ENCODE data around the gene SLC30A3. TPM values are rescaled to one million over a fixed set of nuclear protein-coding genes. Genes with fewer than 3 reads are reported as not detected.

Gene SLC30A3
- total and polyA plus RNA-seq, 10 of the 15 experiments (the other 5 are each of a cell fraction or from before 2014, with no cell fraction given): 0.23 TPM; not detected in 9

- peak; percentile 79; the same call in 1 of the 2 replicates for TF ChIP-seq ZBTB40 (IDR thresholded peaks at IDR 0.05; ENCODE audit: borderline replicate concordance)
- peak; percentile 66; the same call in 1 of the 2 replicates for TF ChIP-seq GATAD2B (conservative IDR thresholded peaks at IDR 0.05; ENCODE audit: low read depth)
- no peak for TF ChIP-seq KAT2A (conservative IDR thresholded peaks at IDR 0.05; ENCODE audit: control insufficient read depth, low read depth, low read length)
- no peak for TF ChIP-seq RFX5 (IDR thresholded peaks at IDR 0.05; ENCODE audit: low read depth, low read length)
- TF ChIP-seq ATF7 (IDR thresholded peaks at IDR 0.05; ENCODE audit: low read depth): no peak
- TF ChIP-seq ESRRA (IDR thresholded peaks at IDR 0.05; ENCODE audit: low read length): peak; percentile 10; the same call in 1 of the 2 replicates
- TF ChIP-seq HDAC2 (IDR thresholded peaks at IDR 0.05): no peak
- TF ChIP-seq CBX5 (IDR thresholded peaks at IDR 0.05; ENCODE audit: low read depth): no peak
- no peak for TF ChIP-seq BCL3 (IDR thresholded peaks at IDR 0.05; ENCODE audit: borderline replicate concordance, insufficient read depth, low read depth, low read length, poor library complexity, severe bottlenecking)
- TF ChIP-seq RBBP5 (conservative IDR thresholded peaks at IDR 0.05): no peak
- TF ChIP-seq BACH1 (IDR thresholded peaks at IDR 0.05; ENCODE audit: borderline replicate concordance): peak; percentile 34; the same call in 1 of the 2 replicates
- peak in 1 of 2 experiments; percentile 21; a peak in 1 of 4 replicates for TF ChIP-seq IKZF2 (IDR thresholded peaks at IDR 0.05)
- TF ChIP-seq NR2C1 (IDR thresholded peaks at IDR 0.05): peak; percentile 84
- TF ChIP-seq CBX3 (IDR thresholded peaks at IDR 0.05; ENCODE audit: borderline replicate concordance, low read depth): no peak
- no peak for TF ChIP-seq SRF (IDR thresholded peaks at IDR 0.05; ENCODE audit: low read depth in 2 of 2, low read length in 2 of 2)
- TF ChIP-seq YBX1 (IDR thresholded peaks at IDR 0.05): no peak
- TF ChIP-seq NFYB (IDR thresholded peaks at IDR 0.05; ENCODE audit: insufficient read depth, low read depth, low read length): no peak
- no peak for TF ChIP-seq ZBTB11 (CRISPR knock-in tag; IDR thresholded peaks at IDR 0.05)
- TF ChIP-seq CREB1 (IDR thresholded peaks at IDR 0.05; ENCODE audit: low read depth): peak; percentile 74
- no peak for TF ChIP-seq NFIC (IDR thresholded peaks at IDR 0.05; ENCODE audit: low read depth, low read length)
- TF ChIP-seq TCF12 (IDR thresholded peaks at IDR 0.05; ENCODE audit: low read depth, low read length): peak; percentile 34; the same call in 1 of the 2 replicates
- TF ChIP-seq SMAD1 (IDR thresholded peaks at IDR 0.05; ENCODE audit: low read depth, partially characterized antibody): peak; percentile 24
Measured at GRCh38 chr2:27211943-27212625, 50.8 kb downstream of the SLC30A3 start, which contains the start of the genes ATRAID and SLC5A6 (continued).

Measured in GM12878 (cell line).